ENCODE data around the gene NDFIP1. TPM values are rescaled to one million over a fixed set of nuclear protein-coding genes. Genes with fewer than 3 reads are reported as not detected.

The NDFIP1 gene
- total RNA-seq, 1 experiment from 2014 or later = 27.6 TPM

DNA sequence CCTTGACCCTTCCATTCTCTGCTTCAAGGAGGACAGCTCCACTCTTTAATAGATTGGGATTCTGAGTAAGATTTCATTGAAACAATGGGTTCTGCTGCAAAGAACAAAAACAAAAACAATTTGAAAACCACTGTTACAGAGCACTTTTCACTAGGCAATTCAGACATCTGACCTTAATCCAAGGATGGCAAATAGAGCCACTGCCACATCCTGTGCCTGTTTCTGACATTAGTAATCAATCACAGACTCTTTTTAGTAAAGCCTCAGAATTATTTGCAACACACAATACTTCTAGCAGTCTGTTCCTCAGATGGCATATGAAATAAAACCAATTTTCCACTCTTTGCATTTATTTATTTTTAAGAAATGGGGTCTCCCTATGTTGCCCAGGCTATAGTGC is 37.8 kb upstream of the NDFIP1 start (continued):
- no peak for TF ChIP-seq ZNF671 (CRISPR knock-in tag; IDR thresholded peaks at IDR 0.05)

DNA sequence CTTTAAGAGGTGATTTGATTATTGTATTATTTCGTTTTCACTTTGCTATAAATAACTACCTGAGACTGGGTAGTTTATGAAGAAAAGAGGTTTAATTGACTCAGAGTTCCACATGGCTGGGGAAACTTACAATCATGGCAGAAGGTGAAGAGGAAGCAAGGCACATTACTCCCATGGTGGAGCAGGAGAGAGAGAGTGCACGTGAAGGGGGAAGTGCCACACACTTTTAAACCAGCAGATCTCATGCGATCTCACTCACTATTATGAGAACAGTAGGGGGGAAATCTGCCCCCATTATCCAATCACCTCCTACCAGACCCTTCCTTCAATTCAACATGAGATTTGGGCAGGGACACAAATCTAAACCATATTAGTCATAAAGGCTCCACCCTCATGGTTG is 36.1 kb upstream of the NDFIP1 start:
- TF ChIP-seq FOXK1 (CRISPR knock-in tag; IDR thresholded peaks at IDR 0.05) (no peak), ATF2 (CRISPR knock-in tag; IDR thresholded peaks at IDR 0.05; ENCODE audit: borderline replicate concordance, low read depth) (no peak), TCF7 (CRISPR knock-in tag; IDR thresholded peaks at IDR 0.05; ENCODE audit: low read depth) (no peak), NFE2L1 (CRISPR knock-in tag; IDR thresholded peaks at IDR 0.05) (no peak)
- TF ChIP-seq, protein P1, sequence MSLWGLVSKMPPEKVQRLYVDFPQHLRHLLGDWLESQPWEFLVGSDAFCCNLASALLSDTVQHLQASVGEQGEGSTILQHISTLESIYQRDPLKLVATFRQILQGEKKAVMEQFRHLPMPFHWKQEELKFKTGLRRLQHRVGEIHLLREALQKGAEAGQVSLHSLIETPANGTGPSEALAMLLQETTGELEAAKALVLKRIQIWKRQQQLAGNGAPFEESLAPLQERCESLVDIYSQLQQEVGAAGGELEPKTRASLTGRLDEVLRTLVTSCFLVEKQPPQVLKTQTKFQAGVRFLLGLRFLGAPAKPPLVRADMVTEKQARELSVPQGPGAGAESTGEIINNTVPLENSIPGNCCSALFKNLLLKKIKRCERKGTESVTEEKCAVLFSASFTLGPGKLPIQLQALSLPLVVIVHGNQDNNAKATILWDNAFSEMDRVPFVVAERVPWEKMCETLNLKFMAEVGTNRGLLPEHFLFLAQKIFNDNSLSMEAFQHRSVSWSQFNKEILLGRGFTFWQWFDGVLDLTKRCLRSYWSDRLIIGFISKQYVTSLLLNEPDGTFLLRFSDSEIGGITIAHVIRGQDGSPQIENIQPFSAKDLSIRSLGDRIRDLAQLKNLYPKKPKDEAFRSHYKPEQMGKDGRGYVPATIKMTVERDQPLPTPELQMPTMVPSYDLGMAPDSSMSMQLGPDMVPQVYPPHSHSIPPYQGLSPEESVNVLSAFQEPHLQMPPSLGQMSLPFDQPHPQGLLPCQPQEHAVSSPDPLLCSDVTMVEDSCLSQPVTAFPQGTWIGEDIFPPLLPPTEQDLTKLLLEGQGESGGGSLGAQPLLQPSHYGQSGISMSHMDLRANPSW (CRISPR knock-in tag; conservative IDR thresholded peaks at IDR 0.05; ENCODE audit: low read depth) = no peak
- Mint-ChIP-seq H3K9me3 (peaks cover 5% of the 10 kb centered on the region), H3K36me3 (peaks cover 2% of the 10 kb centered on the region), H3K4me1 (no peaks in the 10 kb centered on the region), H3K4me3 (no peak overlapping the region), H3K27ac (no peak overlapping the region), H3K27me3 (ENCODE audit: low read depth) (no peaks in the 10 kb centered on the region; the same call in none of the 2 replicates)
- CTCF ChIA-PET = interaction anchor here (1.5 kb wide), 1 partner anchor 15 kb away, joined by 3 read pairs; no protein-coding TSS in a partner anchor
- no peak for DNase-seq (ENCODE audit: low spot score)
- no peak for ATAC-seq
- POLR2A ChIA-PET = no interaction called here

DNA sequence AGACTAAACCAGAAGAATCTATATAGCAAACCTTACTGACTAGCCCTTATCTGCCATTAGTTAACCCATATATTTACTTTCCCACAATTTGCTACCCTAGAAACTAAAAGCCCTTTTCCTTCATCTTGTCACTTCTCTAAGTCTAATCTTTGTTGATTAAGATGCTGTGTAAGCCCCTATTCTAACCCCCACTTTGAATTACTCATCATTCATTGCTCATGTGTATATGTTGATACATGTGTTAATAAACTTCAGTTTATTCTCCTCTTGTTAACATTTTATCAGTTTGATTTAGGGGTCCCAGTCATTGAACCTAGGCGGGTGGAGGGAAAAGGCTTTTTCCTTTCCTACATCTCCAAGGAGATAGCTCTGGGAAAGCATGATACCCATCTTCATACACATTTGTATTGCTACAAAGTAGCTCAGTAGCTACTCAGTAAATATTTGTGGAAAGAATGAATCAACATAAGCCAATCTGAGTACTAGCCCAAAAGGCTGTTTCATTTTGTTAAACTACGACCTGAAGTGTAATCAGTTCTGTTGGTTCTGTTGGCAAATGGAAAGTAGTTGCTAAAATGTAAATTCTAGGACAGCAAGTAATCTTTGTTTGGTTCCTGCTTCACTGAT is 35.1 kb upstream of the NDFIP1 start:
- no peaks in the 10 kb centered on the region; the same call in none of the 2 replicates for H3K27me3 Mint-ChIP-seq (ENCODE audit: low read depth)
- CTCF ChIA-PET = interaction anchor here (0.7 to 1.5 kb wide), 3 partner anchors 14 to 104 kb away, joined by 3 read pairs; partner anchors contain the start of gene RNF14
- peaks cover 6% of the 10 kb centered on the region for H3K9me3 Mint-ChIP-seq
- ATAC-seq = no peak
- DNase-seq (ENCODE audit: low spot score) = no peak
- no peak overlapping the region for H3K4me3 Mint-ChIP-seq
- no peaks in the 10 kb centered on the region for H3K4me1 Mint-ChIP-seq
- POLR2A ChIA-PET = no interaction called here
- peaks cover 2% of the 10 kb centered on the region for H3K36me3 Mint-ChIP-seq
- TF ChIP-seq NR1H2 (CRISPR knock-in tag; IDR thresholded peaks at IDR 0.05) (no peak), SMAD3 (CRISPR knock-in tag; IDR thresholded peaks at IDR 0.05; ENCODE audit: borderline replicate concordance) (no peak), ZNF219 (CRISPR knock-in tag; IDR thresholded peaks at IDR 0.05; ENCODE audit: borderline replicate concordance) (no peak), MXD4 (CRISPR knock-in tag; IDR thresholded peaks at IDR 0.05; ENCODE audit: borderline replicate concordance) (no peak), E2F1 (CRISPR knock-in tag; IDR thresholded peaks at IDR 0.05) (no peak), ZBTB21 (CRISPR knock-in tag; IDR thresholded peaks at IDR 0.05; ENCODE audit: borderline replicate concordance) (no peak), GABPB1 (CRISPR knock-in tag; IDR thresholded peaks at IDR 0.05) (no peak), MAX (CRISPR knock-in tag; IDR thresholded peaks at IDR 0.05) (no peak), FOXP4 (CRISPR knock-in tag; IDR thresholded peaks at IDR 0.05) (no peak), ZNF416 (CRISPR knock-in tag; IDR thresholded peaks at IDR 0.05) (no peak), FOXP1 (CRISPR knock-in tag; IDR thresholded peaks at IDR 0.05; ENCODE audit: borderline replicate concordance) (no peak), ATF2 (CRISPR knock-in tag; IDR thresholded peaks at IDR 0.05; ENCODE audit: borderline replicate concordance, low read depth) (no peak)
- TF ChIP-seq, protein P2, sequence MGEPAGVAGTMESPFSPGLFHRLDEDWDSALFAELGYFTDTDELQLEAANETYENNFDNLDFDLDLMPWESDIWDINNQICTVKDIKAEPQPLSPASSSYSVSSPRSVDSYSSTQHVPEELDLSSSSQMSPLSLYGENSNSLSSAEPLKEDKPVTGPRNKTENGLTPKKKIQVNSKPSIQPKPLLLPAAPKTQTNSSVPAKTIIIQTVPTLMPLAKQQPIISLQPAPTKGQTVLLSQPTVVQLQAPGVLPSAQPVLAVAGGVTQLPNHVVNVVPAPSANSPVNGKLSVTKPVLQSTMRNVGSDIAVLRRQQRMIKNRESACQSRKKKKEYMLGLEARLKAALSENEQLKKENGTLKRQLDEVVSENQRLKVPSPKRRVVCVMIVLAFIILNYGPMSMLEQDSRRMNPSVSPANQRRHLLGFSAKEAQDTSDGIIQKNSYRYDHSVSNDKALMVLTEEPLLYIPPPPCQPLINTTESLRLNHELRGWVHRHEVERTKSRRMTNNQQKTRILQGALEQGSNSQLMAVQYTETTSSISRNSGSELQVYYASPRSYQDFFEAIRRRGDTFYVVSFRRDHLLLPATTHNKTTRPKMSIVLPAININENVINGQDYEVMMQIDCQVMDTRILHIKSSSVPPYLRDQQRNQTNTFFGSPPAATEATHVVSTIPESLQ (CRISPR knock-in tag; IDR thresholded peaks at IDR 0.05) = no peak
- no peak overlapping the region for H3K27ac Mint-ChIP-seq
